Mononuclear cell (primary cell): ENCODE measurements around the gene BAX. TPM values are rescaled to one million over a fixed set of nuclear protein-coding genes. Genes with fewer than 3 reads are reported as not detected.

Source experiments
- H3K27me3 ChIP-seq: 2 replicates; pipeline ENCODE4 v1.6.0; 2011; ENCODE audit warnings: low read length, control low read depth; ENCODE audit not compliant: insufficient read depth
- H3K4me1 ChIP-seq: 2 replicates; pipeline ENCODE4 v1.5.1; 2011; ENCODE audit warnings: mild to moderate bottlenecking, low read length, control low read depth; ENCODE audit not compliant: insufficient read depth
- H3K4me3 ChIP-seq: 2 replicates; pipeline ENCODE4 v1.5.1; 2011; ENCODE audit warnings: mild to moderate bottlenecking, low read length, moderate library complexity
- H3K9me3 ChIP-seq: 2 replicates; pipeline ENCODE4 v1.5.1; 2011; ENCODE audit warnings: low read depth, mild to moderate bottlenecking, control low read depth, low read length
- total RNA-seq: library from RNA; depleted of rRNA; stranded (reverse); fragments of >200 nt; gene quantifications from one replicate; pipeline ENCODE4 v1.2.3, GENCODE V29; 2012

Gene BAX
- total RNA-seq, 1 donor = 26.6 TPM

- H3K4me3 ChIP-seq = no peak overlapping the region
- H3K27me3 ChIP-seq = no peaks in the 10 kb centered on the region
- H3K4me1 ChIP-seq = no peaks in the 10 kb centered on the region
- no peaks in the 10 kb centered on the region for H3K9me3 ChIP-seq
Measured at GRCh38 chr19:48975947-48976847, 21.5 kb downstream of the BAX start.

DNA sequence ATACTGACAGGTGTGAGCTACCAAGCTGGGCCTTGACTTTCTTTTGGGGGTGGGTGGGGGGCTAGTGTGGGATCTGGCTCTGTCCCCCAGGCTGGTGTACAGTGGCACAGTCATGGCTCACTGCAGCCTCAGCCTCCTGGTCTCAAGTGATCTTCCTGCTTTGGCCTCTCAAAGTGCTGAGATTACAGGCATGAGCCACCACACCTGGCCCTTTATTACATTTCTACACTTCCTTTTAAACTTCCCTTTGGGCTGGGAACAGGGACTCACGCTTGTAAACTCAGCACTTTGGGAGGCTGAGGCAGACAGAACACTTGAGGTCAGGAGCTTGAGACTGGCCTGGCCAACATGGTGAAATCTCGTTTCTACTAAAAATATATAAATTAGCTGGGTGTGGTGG lies 22.4 kb downstream of the BAX start:
- H3K4me3 ChIP-seq = no peak overlapping the region
- no peaks in the 10 kb centered on the region for H3K27me3 ChIP-seq
- H3K4me1 ChIP-seq = no peaks in the 10 kb centered on the region
- H3K9me3 ChIP-seq = no peaks in the 10 kb centered on the region

DNA sequence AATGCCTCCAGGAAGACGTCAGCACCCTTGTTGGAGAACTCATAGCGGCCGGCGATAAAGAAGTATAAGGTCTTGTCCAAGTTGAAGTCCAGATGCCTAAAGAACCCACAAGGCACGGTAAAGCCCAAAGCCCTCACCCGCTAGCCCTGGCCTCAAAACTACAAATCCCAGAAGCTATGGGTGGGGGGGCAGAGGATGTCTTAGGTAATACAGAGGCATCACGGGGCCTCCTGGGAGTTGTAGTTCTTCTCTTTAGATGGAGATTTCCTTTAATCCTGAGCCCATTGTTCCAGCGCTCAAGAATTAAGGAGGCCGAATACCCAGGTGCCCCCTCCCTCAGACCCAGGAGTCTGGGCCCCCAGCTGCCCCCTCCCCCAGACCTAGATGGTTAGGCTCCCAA lies 27.6 kb downstream of the BAX start:
- no peaks in the 10 kb centered on the region for H3K4me1 ChIP-seq
- no peaks in the 10 kb centered on the region for H3K9me3 ChIP-seq
- no peaks in the 10 kb centered on the region for H3K27me3 ChIP-seq
- H3K4me3 ChIP-seq = no peak overlapping the region

- Histone ChIP-seq H3K27me3 (no peaks in the 10 kb centered on the region), H3K4me1 (no peaks in the 10 kb centered on the region), H3K9me3 (no peaks in the 10 kb centered on the region), H3K4me3 (no peak overlapping the region)
Measured at GRCh38 chr19:48985711-48986110, 31.0 kb downstream of the BAX start.

DNA sequence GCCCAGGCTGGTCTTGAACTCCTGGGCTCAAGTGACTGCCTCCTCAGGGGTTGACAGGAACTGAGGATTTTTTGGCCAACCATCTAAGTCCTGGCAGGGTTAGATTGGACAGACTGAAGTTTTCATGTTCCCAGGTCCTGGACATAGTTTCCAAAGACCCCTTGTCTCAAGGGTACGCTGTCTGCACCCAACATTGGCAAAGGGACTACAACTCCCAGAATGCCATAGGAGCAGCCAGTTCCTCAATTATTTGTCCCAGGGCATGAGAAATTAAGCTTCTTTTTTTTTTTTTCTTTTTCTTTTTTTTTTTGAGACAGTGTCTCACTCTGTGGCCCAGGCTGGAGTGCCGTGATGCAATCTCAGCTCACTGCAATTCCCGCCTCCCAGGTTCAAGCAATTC lies 31.5 kb downstream of the BAX start:
- Histone ChIP-seq H3K27me3 (no peaks in the 10 kb centered on the region), H3K4me1 (peaks cover 4% of the 10 kb centered on the region), H3K9me3 (no peaks in the 10 kb centered on the region), H3K4me3 (no peak overlapping the region)

GRCh38 chr19:48987323-48987722 lies 32.6 kb downstream of the BAX start:
- H3K9me3 ChIP-seq = no peaks in the 10 kb centered on the region
- H3K27me3 ChIP-seq = no peaks in the 10 kb centered on the region
- no peak overlapping the region for H3K4me3 ChIP-seq
- peaks cover 14% of the 10 kb centered on the region for H3K4me1 ChIP-seq

- no peak overlapping the region for H3K4me3 ChIP-seq
- H3K27me3 ChIP-seq = no peaks in the 10 kb centered on the region
Measured at GRCh38 chr19:48988286-48988685, 33.6 kb downstream of the BAX start.

DNA sequence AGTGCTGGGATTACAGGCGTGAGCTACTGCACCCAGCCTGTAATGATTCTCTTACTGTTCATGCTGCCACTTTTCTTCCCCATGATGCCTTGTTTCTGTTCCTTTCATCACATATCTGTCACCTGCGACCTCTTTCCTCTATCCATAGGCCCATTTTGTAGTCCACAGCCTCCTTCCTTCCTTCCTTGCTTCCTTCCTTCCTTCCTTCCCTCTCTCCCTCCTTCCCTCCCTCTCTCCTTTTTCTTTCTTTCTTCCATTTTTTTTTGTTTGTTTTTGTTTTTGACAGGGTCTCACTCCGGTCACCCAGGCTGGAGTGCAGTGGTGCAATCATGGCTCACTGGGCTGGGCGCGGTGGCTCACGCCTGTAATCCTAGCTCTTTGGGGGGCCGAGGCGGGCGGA lies 34.2 kb downstream of the BAX start:
- no peaks in the 10 kb centered on the region for H3K27me3 ChIP-seq
- H3K4me1 ChIP-seq = peaks cover 19% of the 10 kb centered on the region
- H3K9me3 ChIP-seq = no peaks in the 10 kb centered on the region
- H3K4me3 ChIP-seq = no peak overlapping the region

More at GRCh38 chr19:48988286-48988685, 33.6 kb downstream of the BAX start:
- Histone ChIP-seq H3K9me3 (no peaks in the 10 kb centered on the region), H3K4me1 (peaks cover 19% of the 10 kb centered on the region)

GRCh38 chr19:48989701-48990291 lies 35.1 kb downstream of the BAX start:
- H3K4me3 ChIP-seq = no peak overlapping the region
- no peaks in the 10 kb centered on the region for H3K9me3 ChIP-seq
- peaks cover 28% of the 10 kb centered on the region for H3K4me1 ChIP-seq
- H3K27me3 ChIP-seq = no peaks in the 10 kb centered on the region

DNA sequence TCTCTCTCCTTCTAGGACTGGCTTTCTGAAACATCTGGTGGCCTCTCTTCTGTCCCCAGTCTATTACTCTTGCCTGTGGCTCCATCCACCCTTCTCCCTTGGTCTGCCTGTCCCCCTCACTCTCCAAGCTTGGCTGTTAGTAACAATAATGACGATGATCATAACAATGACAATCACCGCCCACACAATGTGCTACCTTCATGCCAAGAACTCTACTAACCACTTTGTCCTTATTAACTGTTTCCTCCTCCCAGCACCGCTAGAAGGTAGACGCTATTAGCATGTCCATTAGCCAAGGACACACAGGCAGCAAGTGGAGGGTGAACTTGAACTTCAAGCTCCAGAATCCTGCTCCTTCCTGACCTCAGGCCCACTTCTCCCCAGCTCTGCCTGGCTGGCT lies 35.7 kb downstream of the BAX start:
- Histone ChIP-seq H3K4me1 (peaks cover 32% of the 10 kb centered on the region), H3K9me3 (no peaks in the 10 kb centered on the region), H3K4me3 (no peak overlapping the region), H3K27me3 (no peaks in the 10 kb centered on the region)

DNA sequence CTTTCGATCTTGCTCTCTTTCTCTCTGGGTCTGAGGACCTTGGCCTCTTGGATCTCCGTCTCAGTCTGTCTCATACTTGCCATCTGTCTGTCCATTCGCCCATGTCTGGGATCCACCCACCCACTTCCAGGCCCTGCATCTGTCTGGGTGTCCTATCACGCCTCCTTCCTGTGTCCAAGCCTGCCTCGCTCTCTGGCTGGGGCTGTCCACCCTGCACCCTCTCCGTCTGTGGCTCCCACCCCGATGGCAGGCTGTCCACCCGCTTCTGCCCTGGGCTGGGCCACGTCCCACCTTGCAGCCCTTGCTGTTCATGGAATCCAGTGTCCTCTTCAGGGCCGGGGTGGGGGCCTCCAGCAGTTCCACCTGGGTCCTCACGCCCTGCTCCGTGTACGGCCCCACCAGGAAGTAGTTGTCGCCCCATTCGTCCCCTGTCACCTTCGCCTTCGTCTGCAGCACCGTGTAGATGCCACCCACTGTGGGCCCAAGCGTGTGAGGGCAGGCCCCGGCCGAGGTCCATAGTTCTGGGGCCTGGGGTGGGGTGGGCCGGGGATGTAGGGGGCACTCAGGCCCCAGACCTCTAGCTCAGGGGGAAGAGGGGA lies 36.4 kb downstream of the BAX start:
- peaks cover 32% of the 10 kb centered on the region for H3K4me1 ChIP-seq

GRCh38 chr19:48991873-48992580 lies 37.4 kb downstream of the BAX start:
- Histone ChIP-seq H3K4me1 (peaks cover 32% of the 10 kb centered on the region), H3K9me3 (no peaks in the 10 kb centered on the region), H3K27me3 (no peaks in the 10 kb centered on the region), H3K4me3 (peak overlapping the region; percentile 90)

More for the DNA sequence above, 36.4 kb downstream of the BAX start:
- H3K27me3 ChIP-seq = no peaks in the 10 kb centered on the region
- H3K9me3 ChIP-seq = no peaks in the 10 kb centered on the region
- H3K4me3 ChIP-seq = no peak overlapping the region

DNA sequence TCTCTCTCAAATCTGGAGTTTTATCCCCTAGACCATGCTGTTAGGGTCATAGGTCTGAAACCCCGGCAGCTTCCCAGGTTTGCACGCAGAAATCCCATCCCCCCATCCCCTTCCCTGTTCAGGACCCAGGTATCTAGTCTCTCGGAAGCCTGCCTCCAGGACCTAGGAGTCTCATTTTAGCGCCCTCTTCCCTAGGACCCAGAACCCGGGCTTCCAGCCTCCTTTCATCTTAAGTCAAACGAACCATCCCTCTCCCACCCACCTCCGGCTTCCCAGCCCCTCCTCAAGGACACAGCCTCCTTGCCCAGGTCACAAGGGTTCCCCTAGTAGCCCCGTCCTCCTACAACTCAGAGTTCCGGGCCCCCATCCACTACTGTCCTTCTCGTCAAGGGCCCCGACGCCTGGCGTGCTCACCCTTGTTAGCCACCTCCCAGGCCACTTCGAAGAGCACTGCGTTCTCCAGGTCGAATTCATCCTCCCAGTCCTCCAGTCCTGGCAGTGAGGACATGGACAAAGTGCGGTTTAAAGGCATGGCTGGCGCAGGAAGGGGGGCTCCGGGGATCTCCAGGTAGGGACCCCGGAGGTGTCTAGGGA lies 38.0 kb downstream of the BAX start:
- Histone ChIP-seq H3K27me3 (no peaks in the 10 kb centered on the region), H3K4me3 (peak overlapping the region; percentile 90), H3K9me3 (no peaks in the 10 kb centered on the region), H3K4me1 (peaks cover 32% of the 10 kb centered on the region)

DNA sequence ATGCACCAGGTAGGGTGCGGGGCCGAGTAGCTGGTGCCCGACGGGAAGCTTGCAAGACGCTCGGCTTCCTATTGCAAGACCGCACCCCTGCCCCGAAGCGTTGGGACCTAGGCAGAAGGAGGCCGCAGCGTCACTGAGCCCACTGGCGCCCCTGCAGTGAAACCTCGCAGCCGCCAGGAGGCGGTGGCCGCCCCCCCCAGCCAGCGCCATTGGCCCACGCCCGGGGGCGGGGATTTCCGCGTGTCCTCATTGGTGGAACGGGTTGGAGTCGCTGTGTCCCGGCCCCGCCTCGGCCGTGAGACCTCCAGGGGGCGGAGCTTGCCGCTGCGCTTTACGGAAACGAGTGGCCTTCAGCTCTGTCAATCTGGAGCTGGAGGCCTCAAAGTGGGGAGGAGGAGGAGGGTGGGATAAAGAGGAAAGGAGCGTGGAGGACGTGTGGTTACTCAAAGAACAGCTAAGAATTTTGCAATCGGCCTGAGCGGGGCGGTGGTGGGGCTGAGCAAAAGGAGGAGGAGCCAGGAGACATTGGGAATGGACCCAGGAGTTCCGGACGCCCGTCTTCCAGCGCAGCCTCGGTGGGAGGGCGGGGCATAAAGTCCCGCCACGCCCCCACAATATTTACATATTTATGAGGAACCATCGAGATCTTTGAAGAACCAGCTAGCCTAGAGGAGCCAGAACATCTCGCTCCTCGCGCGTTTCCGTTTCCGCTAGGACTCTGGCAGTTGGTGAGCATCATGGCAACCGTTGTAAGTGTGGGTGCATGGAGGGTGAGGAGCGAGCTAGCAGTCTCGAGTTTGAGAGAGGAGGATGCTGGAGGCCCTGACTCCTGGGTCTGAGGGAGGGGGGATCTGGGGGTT lies 38.7 kb downstream of the BAX start, which contains the start of the genes GYS1 and RUVBL2:
Gene GYS1, minus strand, starts transcription at position 135 of the 860 bp plus-strand sequence. CDS start 197 bp downstream, outside the sequence.
Gene RUVBL2, plus strand, starts transcription at position 713 of the 860 bp plus-strand sequence. Its CDS starts 25 bp downstream, at position 738.
- no peaks in the 10 kb centered on the region for H3K27me3 ChIP-seq
- H3K4me3 ChIP-seq = peak within 1 kb of the TSS; percentile 90
- H3K9me3 ChIP-seq = no peaks in the 10 kb centered on the region
- peaks cover 32% of the 10 kb centered on the region for H3K4me1 ChIP-seq
